ENCODE data around the gene GTF2E1.

DNA sequence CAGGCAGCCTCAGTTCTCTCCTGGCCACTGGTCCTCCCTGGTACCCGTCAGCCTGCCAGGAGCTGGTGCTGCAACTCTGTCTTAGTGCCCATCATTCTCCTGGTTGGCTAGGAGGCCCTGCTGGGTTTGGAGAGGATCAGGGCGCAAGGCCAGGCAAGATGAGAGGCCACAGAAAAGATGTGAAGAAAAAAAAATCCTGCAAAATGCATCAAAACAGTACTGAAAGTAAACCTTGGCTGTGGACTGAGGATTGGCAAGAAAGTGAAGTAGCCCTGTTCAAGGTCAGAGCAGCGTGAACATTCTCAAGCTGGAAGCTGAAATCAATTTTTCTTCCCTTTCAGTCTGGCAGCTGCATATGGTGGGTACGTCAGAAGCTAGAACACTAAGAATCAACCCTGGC is 74.2 kb downstream of the GTF2E1 start:
- TF ChIP-seq, protein P1, sequence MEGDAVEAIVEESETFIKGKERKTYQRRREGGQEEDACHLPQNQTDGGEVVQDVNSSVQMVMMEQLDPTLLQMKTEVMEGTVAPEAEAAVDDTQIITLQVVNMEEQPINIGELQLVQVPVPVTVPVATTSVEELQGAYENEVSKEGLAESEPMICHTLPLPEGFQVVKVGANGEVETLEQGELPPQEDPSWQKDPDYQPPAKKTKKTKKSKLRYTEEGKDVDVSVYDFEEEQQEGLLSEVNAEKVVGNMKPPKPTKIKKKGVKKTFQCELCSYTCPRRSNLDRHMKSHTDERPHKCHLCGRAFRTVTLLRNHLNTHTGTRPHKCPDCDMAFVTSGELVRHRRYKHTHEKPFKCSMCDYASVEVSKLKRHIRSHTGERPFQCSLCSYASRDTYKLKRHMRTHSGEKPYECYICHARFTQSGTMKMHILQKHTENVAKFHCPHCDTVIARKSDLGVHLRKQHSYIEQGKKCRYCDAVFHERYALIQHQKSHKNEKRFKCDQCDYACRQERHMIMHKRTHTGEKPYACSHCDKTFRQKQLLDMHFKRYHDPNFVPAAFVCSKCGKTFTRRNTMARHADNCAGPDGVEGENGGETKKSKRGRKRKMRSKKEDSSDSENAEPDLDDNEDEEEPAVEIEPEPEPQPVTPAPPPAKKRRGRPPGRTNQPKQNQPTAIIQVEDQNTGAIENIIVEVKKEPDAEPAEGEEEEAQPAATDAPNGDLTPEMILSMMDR (IDR thresholded peaks at IDR 0.05), result no peak
- no peak for TF ChIP-seq POLR2A (IDR thresholded peaks at IDR 0.05)

All from esophagus squamous epithelium (tissue), 4 donors.